Measurements from ENCODE around the gene PPP1R13L. TPM values are rescaled to one million over a fixed set of nuclear protein-coding genes. Genes with fewer than 3 reads are reported as not detected.

The PPP1R13L gene
- total RNA-seq, 1 experiment from 2014 or later = 27.5 TPM

GRCh38 chr19:45370410-45371204, 34.3 kb downstream of the PPP1R13L start, which contains the start of gene ERCC2:
TSS of gene ERCC2 (minus strand) at chr19:45370573. CDS start at chr19:45370540, 33 bp downstream.
- peak; percentile 97 for ATAC-seq
- Mint-ChIP-seq H3K9me3 (no peaks in the 10 kb centered on the region), H3K4me3 (peak within 1 kb of the TSS; percentile 90), H3K27ac (peak within 1 kb of the TSS; percentile 100), H3K4me1 (peaks cover 17% of the 10 kb centered on the region), H3K36me3 (peaks cover 16% of the 10 kb centered on the region), H3K27me3 (ENCODE audit: low read depth) (no peaks in the 10 kb centered on the region)
- ChIA-PET CTCF (interaction anchor here (0.6 to 2.6 kb wide), 10 partner anchors 25 to 115 kb away, joined by 3 to 14 read pairs (median 6); no protein-coding TSS in a partner anchor), POLR2A (interaction anchor here (1.5 kb wide), 1 partner anchor 33 kb away, joined by 5 read pairs; no protein-coding TSS in a partner anchor)
- TF ChIP-seq FOXK1 (CRISPR knock-in tag; IDR thresholded peaks at IDR 0.05) = 0 out of 2 replicates have a peak, but pooled peaks have one; percentile 54
- TF ChIP-seq NFYB (CRISPR knock-in tag; conservative IDR thresholded peaks at IDR 0.05; ENCODE audit: low read depth) = peak; percentile 98
- TF ChIP-seq ZNF396 (CRISPR knock-in tag; IDR thresholded peaks at IDR 0.05; ENCODE audit: borderline replicate concordance) = no peak
- no peak for TF ChIP-seq ELF4 (CRISPR knock-in tag; IDR thresholded peaks at IDR 0.05; ENCODE audit: low read depth)
- no peak for TF ChIP-seq ATF1 (CRISPR knock-in tag; IDR thresholded peaks at IDR 0.05)
- TF ChIP-seq SP1 (CRISPR knock-in tag; conservative IDR thresholded peaks at IDR 0.05) = peak; percentile 65; the same call in 1 of the 2 replicates
- no peak for TF ChIP-seq ZMAT4 (CRISPR knock-in tag; IDR thresholded peaks at IDR 0.05)
- peak; percentile 100 for DNase-seq (ENCODE audit: low spot score)

DNA sequence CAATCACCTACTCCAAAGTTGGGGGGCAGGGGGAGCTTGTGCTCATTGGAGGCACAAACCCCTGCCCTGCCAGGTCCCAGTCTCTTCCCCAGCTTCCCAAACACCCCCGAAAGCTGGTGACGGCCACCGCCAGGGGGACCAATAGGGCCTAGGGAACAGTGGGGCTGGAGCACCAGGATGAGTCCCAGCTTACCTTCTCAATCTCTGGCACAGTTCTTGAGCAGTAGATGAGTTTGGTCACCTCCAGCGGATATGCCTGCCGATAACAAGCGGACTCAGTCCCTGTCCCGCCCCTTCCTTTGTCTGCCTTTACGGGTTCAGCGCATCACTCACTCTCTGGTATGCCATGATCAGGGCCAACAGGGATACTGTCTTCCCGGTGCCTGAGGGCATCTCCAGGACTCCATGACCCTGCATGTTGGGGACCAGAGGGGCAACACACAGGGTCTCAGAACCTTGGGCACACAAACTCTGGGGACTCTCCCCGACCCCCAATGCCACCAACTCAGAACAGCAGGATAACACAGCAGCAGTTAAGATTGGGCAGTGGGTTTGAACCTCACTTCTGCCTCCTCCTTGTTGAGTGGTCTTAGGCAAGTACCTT, 36.0 kb downstream of the PPP1R13L start:
- peak overlapping the region; percentile 59 for H3K27ac Mint-ChIP-seq
- POLR2A ChIA-PET = interaction anchor here (1.0 to 1.5 kb wide), 2 partner anchors 28 to 35 kb away, joined by 3 to 5 read pairs; no protein-coding TSS in a partner anchor

More for the DNA sequence above, 36.0 kb downstream of the PPP1R13L start:
- Mint-ChIP-seq H3K9me3 (no peaks in the 10 kb centered on the region), H3K4me1 (peaks cover 15% of the 10 kb centered on the region), H3K36me3 (peaks cover 20% of the 10 kb centered on the region), H3K4me3 (peak overlapping the region; percentile 90), H3K27me3 (ENCODE audit: low read depth) (no peaks in the 10 kb centered on the region)
- CTCF ChIA-PET = interaction anchor here (0.8 to 1.8 kb wide), 12 partner anchors 12 to 191 kb away, joined by 3 to 10 read pairs (median 5); partner anchors contain the start of gene TRAPPC6A
- DNase-seq (ENCODE audit: low spot score) (peak; percentile 53), ATAC-seq (no peak; the same call in 1 of the 2 replicates)
- TF ChIP-seq TEAD1 (CRISPR knock-in tag; IDR thresholded peaks at IDR 0.05) (no peak), RORB (CRISPR knock-in tag; IDR thresholded peaks at IDR 0.05) (no peak), ARID4B (CRISPR knock-in tag; IDR thresholded peaks at IDR 0.05; ENCODE audit: borderline replicate concordance) (no peak), GRHL2 (CRISPR knock-in tag; IDR thresholded peaks at IDR 0.05; ENCODE audit: insufficient replicate concordance, severe bottlenecking) (no peak), ZMAT4 (CRISPR knock-in tag; IDR thresholded peaks at IDR 0.05) (no peak), MXD4 (CRISPR knock-in tag; IDR thresholded peaks at IDR 0.05; ENCODE audit: borderline replicate concordance) (no peak), ZNF219 (CRISPR knock-in tag; IDR thresholded peaks at IDR 0.05; ENCODE audit: borderline replicate concordance) (no peak), ETV6 (CRISPR knock-in tag; IDR thresholded peaks at IDR 0.05) (no peak), NR1H2 (CRISPR knock-in tag; IDR thresholded peaks at IDR 0.05) (no peak), PREB (CRISPR knock-in tag; IDR thresholded peaks at IDR 0.05; ENCODE audit: borderline replicate concordance) (no peak), ZNF232 (CRISPR knock-in tag; IDR thresholded peaks at IDR 0.05) (no peak)
- TF ChIP-seq, protein P1, sequence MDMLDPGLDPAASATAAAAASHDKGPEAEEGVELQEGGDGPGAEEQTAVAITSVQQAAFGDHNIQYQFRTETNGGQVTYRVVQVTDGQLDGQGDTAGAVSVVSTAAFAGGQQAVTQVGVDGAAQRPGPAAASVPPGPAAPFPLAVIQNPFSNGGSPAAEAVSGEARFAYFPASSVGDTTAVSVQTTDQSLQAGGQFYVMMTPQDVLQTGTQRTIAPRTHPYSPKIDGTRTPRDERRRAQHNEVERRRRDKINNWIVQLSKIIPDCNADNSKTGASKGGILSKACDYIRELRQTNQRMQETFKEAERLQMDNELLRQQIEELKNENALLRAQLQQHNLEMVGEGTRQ (CRISPR knock-in tag; IDR thresholded peaks at IDR 0.05) = no peak

Data from WTC11 (cell line).